Naive B cell (primary cell): ENCODE measurements around the gene STAM. TPM values are rescaled to one million over a fixed set of nuclear protein-coding genes. Genes with fewer than 3 reads are reported as not detected.

Experiments
- ATAC-seq, 2 donors: fragments of 150-1000 bp; cut with Tn5 transposase; 2 replicates each; pipeline ENCODE4 v1.10.0; 2021; ENCODE audit warnings: low read depth in 2 of 2, mild to moderate bottlenecking in 2 of 2, moderate library complexity in 2 of 2
- DNase-seq: peaks from one replicate; pipeline ENCODE4 v3.0.0; 2022
- H3K27ac Mint-ChIP-seq, 6 donors: one replicate each; pipeline ENCODE4 v1.8.0; 2020 to 2022; ENCODE audit warnings: mild to moderate bottlenecking in 6 of 6, mixed read lengths in 6 of 6, moderate library complexity in 5 of 6, inconsistent platforms in 2 of 6
- H3K27me3 Mint-ChIP-seq, 3 donors: one replicate each; pipeline ENCODE4 v1.8.0; 2021 to 2022; ENCODE audit warnings: mixed read lengths in 3 of 3, mild to moderate bottlenecking in 1 of 3
- H3K36me3 Mint-ChIP-seq, 2 donors: one replicate each; pipeline ENCODE4 v1.8.0; 2020 to 2022; ENCODE audit warnings: mixed read lengths in 2 of 2, inconsistent platforms in 1 of 2, mild to moderate bottlenecking in 1 of 2
- H3K4me1 Mint-ChIP-seq, 3 donors: one replicate each; pipeline ENCODE4 v1.8.0; 2020 to 2022; ENCODE audit warnings: mixed read lengths in 3 of 3, inconsistent platforms in 1 of 3, mild to moderate bottlenecking in 1 of 3, moderate library complexity in 1 of 3
- H3K4me3 Mint-ChIP-seq, 8 donors: one replicate each; pipeline ENCODE4 v1.8.0; 2020 to 2022; ENCODE audit warnings: mild to moderate bottlenecking in 8 of 8, mixed read lengths in 8 of 8, moderate library complexity in 8 of 8, inconsistent platforms in 2 of 8
- H3K9me3 Mint-ChIP-seq, 7 donors: one replicate each; pipeline ENCODE4 v1.8.0; 2020 to 2022; ENCODE audit warnings: mixed read lengths in 7 of 7, mild to moderate bottlenecking in 5 of 7, inconsistent platforms in 2 of 7, moderate library complexity in 1 of 7
- polyA plus RNA-seq, 6 donors: library from polyadenylated mRNA; unstranded; fragments of 300-500 nt; fragmentation: Illumina TruSeq; gene quantifications; one replicate each; pipeline ENCODE4 v1.2.3, GENCODE V29; 2021; ENCODE audit warnings: low read depth in 6 of 6

Gene STAM
- 10 to 100 TPM in 1 of 6 donors, 1 to 10 TPM in 5; 4.4 to 12.5 (median 7.9) TPM for polyA plus RNA-seq

GRCh38 chr10:17643755-17644484 lies at the start of gene STAM:
TSS of gene STAM (plus strand) at chr10:17644151. CDS start at chr10:17644340, 189 bp downstream.
- H3K27ac Mint-ChIP-seq: peak within 1 kb of the TSS; percentile 100
- peak within 1 kb of the TSS; percentile 92 to 99 (median 98) for H3K4me3 Mint-ChIP-seq
- H3K4me1 Mint-ChIP-seq: peaks cover 42 to 62% (median 44%) of the 10 kb centered on the region in 3 donors
- ATAC-seq: peak; percentile 92 to 95
- peaks cover 0 to 16% of the 10 kb centered on the region in 2 donors for H3K36me3 Mint-ChIP-seq
- DNase-seq: peak; percentile 93
- peaks cover 0 to 1% (median 0%) of the 10 kb centered on the region in 7 donors for H3K9me3 Mint-ChIP-seq
- no peaks in the 10 kb centered on the region for H3K27me3 Mint-ChIP-seq

DNA sequence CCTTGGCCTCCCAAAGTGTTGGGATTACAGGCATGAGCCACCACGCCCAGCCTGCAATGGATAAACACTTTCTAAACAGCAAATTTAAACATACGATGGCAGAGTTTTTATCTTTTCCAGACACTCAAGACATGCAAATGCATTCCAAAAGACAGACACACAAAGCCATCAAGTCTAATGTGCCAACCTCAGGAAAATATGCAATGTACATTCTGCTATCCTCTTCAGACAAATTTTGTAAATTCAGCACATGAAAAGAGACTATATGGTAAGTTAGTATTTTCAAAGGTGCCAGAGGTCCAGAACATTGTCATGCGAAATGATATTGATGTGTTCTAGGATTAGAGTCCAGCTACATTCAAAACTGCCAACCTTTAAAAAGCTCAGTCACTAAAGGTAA lies 46.6 kb upstream of the STAM start:
- DNase-seq: no peak
- ATAC-seq: no peak
- no peaks in the 10 kb centered on the region for H3K36me3 Mint-ChIP-seq
- peak overlapping the region in 1 of 6 donors; percentile 37 for H3K27ac Mint-ChIP-seq
- H3K9me3 Mint-ChIP-seq: no peaks in the 10 kb centered on the region
- H3K27me3 Mint-ChIP-seq: no peaks in the 10 kb centered on the region
- no peak overlapping the region for H3K4me3 Mint-ChIP-seq
- no peaks in the 10 kb centered on the region for H3K4me1 Mint-ChIP-seq

DNA sequence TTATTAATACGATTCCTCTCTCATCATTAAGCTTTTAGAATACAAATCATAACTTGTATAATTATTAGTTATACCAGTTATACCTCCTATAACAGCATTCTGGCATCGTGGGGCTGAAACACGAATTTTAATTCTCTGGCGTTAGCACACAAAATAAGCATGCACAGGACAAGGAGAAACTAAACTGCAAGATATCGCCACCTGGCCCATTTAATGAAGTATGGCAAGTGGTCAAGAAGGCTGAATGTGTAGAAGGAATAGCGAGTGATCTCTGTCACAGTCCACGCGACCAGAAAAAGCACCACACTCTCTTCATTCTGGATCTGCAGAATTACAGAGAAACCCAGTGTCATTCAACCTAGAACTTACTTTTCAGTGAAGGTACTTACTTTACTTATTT lies 44.9 kb upstream of the STAM start:
- no peak for DNase-seq

GRCh38 chr10:17605936-17606335 lies 38.0 kb upstream of the STAM start:
- Mint-ChIP-seq H3K4me3 (no peak overlapping the region), H3K27me3 (no peaks in the 10 kb centered on the region), H3K4me1 (peaks cover 0 to 6% (median 0%) of the 10 kb centered on the region in 3 donors), H3K9me3 (no peaks in the 10 kb centered on the region), H3K36me3 (no peaks in the 10 kb centered on the region), H3K27ac (no peak overlapping the region)
- ATAC-seq (no peak), DNase-seq (no peak)

More for the DNA sequence above, 44.9 kb upstream of the STAM start:
- no peaks in the 10 kb centered on the region for H3K4me1 Mint-ChIP-seq
- ATAC-seq: no peak
- H3K27me3 Mint-ChIP-seq: no peaks in the 10 kb centered on the region
- no peak overlapping the region for H3K27ac Mint-ChIP-seq
- H3K9me3 Mint-ChIP-seq: no peaks in the 10 kb centered on the region
- H3K4me3 Mint-ChIP-seq: no peak overlapping the region
- H3K36me3 Mint-ChIP-seq: no peaks in the 10 kb centered on the region

GRCh38 chr10:17606547-17607040 lies 37.4 kb upstream of the STAM start:
- H3K4me1 Mint-ChIP-seq: peaks cover 0 to 6% (median 0%) of the 10 kb centered on the region in 3 donors
- DNase-seq: no peak
- no peak for ATAC-seq
- no peaks in the 10 kb centered on the region for H3K36me3 Mint-ChIP-seq
- no peak overlapping the region for H3K4me3 Mint-ChIP-seq
- H3K9me3 Mint-ChIP-seq: no peaks in the 10 kb centered on the region
- H3K27me3 Mint-ChIP-seq: no peaks in the 10 kb centered on the region
- H3K27ac Mint-ChIP-seq: no peak overlapping the region

DNA sequence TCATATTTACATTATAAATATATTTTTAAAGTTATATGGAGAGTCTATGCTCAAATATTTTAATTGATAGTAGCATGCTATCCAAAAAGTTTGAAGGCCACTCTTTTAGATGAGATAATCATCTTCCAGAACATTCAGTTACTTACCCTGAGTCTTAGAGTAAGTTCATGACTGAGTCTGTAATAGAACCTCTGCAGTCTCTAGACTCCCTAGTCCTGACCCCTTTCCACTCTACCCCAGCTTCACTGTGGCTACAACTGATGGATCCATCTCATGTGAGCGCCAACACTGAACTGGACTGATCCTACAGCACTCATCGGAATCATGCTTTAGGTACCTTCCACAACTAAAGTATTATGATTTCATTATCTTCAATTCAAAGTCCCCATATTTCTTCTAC lies 36.9 kb upstream of the STAM start:
- no peaks in the 10 kb centered on the region for H3K9me3 Mint-ChIP-seq
- H3K4me1 Mint-ChIP-seq: peaks cover 0 to 6% (median 0%) of the 10 kb centered on the region in 3 donors
- DNase-seq (no peak), ATAC-seq (no peak)
- no peaks in the 10 kb centered on the region for H3K36me3 Mint-ChIP-seq
- no peaks in the 10 kb centered on the region for H3K27me3 Mint-ChIP-seq
- H3K27ac Mint-ChIP-seq: no peak overlapping the region
- H3K4me3 Mint-ChIP-seq: no peak overlapping the region

- DNase-seq (peak; percentile 42), ATAC-seq (peak; percentile 48 to 75)
- H3K36me3 Mint-ChIP-seq: no peaks in the 10 kb centered on the region
- H3K4me1 Mint-ChIP-seq: peaks cover 0 to 6% (median 0%) of the 10 kb centered on the region in 3 donors
- H3K9me3 Mint-ChIP-seq: no peaks in the 10 kb centered on the region
- H3K27me3 Mint-ChIP-seq: no peaks in the 10 kb centered on the region
- H3K27ac Mint-ChIP-seq: no peak overlapping the region
- no peak overlapping the region for H3K4me3 Mint-ChIP-seq
Observed at GRCh38 chr10:17607603-17608332, 36.2 kb upstream of the STAM start.

- no peaks in the 10 kb centered on the region for H3K9me3 Mint-ChIP-seq
- peaks cover 0 to 6% (median 0%) of the 10 kb centered on the region in 3 donors for H3K4me1 Mint-ChIP-seq
- H3K4me3 Mint-ChIP-seq: no peak overlapping the region
- no peak for ATAC-seq
- DNase-seq: no peak
- H3K36me3 Mint-ChIP-seq: no peaks in the 10 kb centered on the region
- no peaks in the 10 kb centered on the region for H3K27me3 Mint-ChIP-seq
- no peak overlapping the region for H3K27ac Mint-ChIP-seq
Observed at GRCh38 chr10:17609523-17610079, 34.4 kb upstream of the STAM start.

GRCh38 chr10:17616403-17617030 lies 27.4 kb upstream of the STAM start:
- H3K27ac Mint-ChIP-seq: no peak overlapping the region
- H3K36me3 Mint-ChIP-seq: no peaks in the 10 kb centered on the region
- ATAC-seq: peak; percentile 51 to 54
- DNase-seq: peak; percentile 15
- H3K9me3 Mint-ChIP-seq: no peaks in the 10 kb centered on the region
- H3K4me1 Mint-ChIP-seq: peaks cover 5 to 13% (median 9%) of the 10 kb centered on the region in 3 donors
- H3K27me3 Mint-ChIP-seq: peaks cover 8 to 25% (median 14%) of the 10 kb centered on the region in 3 donors
- peak overlapping the region; percentile 52 to 86 (median 72) for H3K4me3 Mint-ChIP-seq

- DNase-seq (peak; percentile 20), ATAC-seq (peak; percentile 70 to 73)
- Mint-ChIP-seq H3K9me3 (no peaks in the 10 kb centered on the region), H3K4me1 (peaks cover 5 to 13% (median 9%) of the 10 kb centered on the region in 3 donors), H3K27ac (peak within 1 kb of the TSS in 1 of 6 donors; percentile 61), H3K4me3 (peak within 1 kb of the TSS; percentile 79 to 94 (median 91)), H3K36me3 (no peaks in the 10 kb centered on the region), H3K27me3 (peaks cover 14 to 30% (median 14%) of the 10 kb centered on the region in 3 donors)
Observed at GRCh38 chr10:17617031-17617911, 26.7 kb upstream of the STAM start, which contains the start of gene HACD1. TSS of gene HACD1 (minus strand) at chr10:17617374. CDS start at chr10:17617339, 35 bp downstream.

DNA sequence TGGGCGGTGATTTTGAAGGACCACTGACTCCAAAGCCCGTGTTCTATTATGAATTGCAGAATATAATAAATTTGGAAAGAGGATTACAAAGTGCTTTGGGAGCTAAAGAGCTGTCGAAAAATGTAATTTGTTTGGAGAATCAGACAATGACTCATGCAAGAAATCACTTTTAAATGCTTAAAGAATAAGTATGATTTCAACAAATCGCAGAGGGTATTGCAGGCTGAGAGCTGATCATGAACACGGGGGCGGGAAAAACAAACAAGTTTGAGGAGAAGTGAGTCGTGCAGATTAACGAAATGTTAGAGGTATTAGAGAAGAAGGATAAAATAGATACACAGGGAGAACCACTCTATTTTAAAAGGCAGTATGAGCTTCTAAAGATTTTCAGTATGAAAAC lies 21.9 kb upstream of the STAM start:
- H3K4me1 Mint-ChIP-seq: peaks cover 5 to 13% (median 9%) of the 10 kb centered on the region in 3 donors
- no peak overlapping the region for H3K4me3 Mint-ChIP-seq
- H3K27me3 Mint-ChIP-seq: peaks cover 20 to 43% (median 31%) of the 10 kb centered on the region in 3 donors
- H3K9me3 Mint-ChIP-seq: peaks cover 0 to 2% (median 0%) of the 10 kb centered on the region in 7 donors
- ATAC-seq (no peak), DNase-seq (no peak)
- H3K27ac Mint-ChIP-seq: no peak overlapping the region
- H3K36me3 Mint-ChIP-seq: no peaks in the 10 kb centered on the region

DNA sequence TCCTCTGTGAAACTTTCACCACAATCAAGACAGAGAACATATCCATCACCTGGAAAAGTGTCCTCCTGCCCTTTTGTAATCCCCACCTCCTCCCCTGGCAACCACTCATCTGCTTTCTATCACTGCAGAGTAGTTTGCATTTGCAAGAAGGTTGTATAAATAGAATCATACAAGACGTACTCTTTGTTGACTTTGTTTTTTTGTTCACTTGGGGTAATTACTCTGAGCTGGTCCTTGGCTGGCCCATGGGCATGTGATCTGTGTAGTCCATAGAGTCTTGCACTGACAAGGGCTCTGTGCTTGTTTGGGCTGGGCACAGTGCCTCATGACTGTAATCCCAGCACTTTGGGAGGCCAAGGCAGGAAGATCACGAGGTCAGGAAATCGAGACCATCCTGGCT lies 19.0 kb upstream of the STAM start:
- Mint-ChIP-seq H3K27me3 (peaks cover 7 to 23% (median 20%) of the 10 kb centered on the region in 3 donors), H3K4me1 (no peaks in the 10 kb centered on the region), H3K36me3 (no peaks in the 10 kb centered on the region), H3K27ac (peak overlapping the region in 1 of 6 donors; percentile 49), H3K4me3 (no peak overlapping the region), H3K9me3 (peaks cover 0 to 2% (median 0%) of the 10 kb centered on the region in 7 donors)
- DNase-seq: no peak
- ATAC-seq: no peak
